Fibroblast of lung (primary cell): ENCODE data around the gene FRMPD3. TPM values are rescaled to one million over a fixed set of nuclear protein-coding genes. Genes with fewer than 3 reads are reported as not detected.

Experiments
- DNase-seq, 2 donors: peaks; one replicate each; pipeline versions ENCODE4 v3.0.0 to v3.0.0-alpha.2; 2010; ENCODE audit warnings: low read depth in 2 of 2
- H2AFZ ChIP-seq: 2 replicates; pipeline ENCODE4 v1.5.1; 2012; ENCODE audit warnings: low read length, control low read depth, inconsistent platforms
- H3K27ac ChIP-seq: 2 replicates; pipeline ENCODE4 v1.5.1; 2011; ENCODE audit warnings: low read length, control low read depth; ENCODE audit not compliant: insufficient read depth
- H3K27me3 ChIP-seq: 2 replicates; pipeline ENCODE4 v1.5.1; 2011; ENCODE audit warnings: mild to moderate bottlenecking, low read length; ENCODE audit not compliant: control insufficient read depth, insufficient read depth
- H3K36me3 ChIP-seq: 2 replicates; pipeline ENCODE4 v1.5.1; 2011; ENCODE audit warnings: low read length; ENCODE audit not compliant: control insufficient read depth, insufficient read depth
- H3K4me1 ChIP-seq: 2 replicates; pipeline ENCODE4 v1.5.1; 2011; ENCODE audit warnings: low read length; ENCODE audit not compliant: control insufficient read depth, insufficient read depth; ENCODE audit errors: extremely low read depth
- H3K4me2 ChIP-seq: 2 replicates; pipeline ENCODE4 v1.5.1; 2011; ENCODE audit warnings: low read length, control low read depth; ENCODE audit not compliant: insufficient read depth; ENCODE audit errors: extremely low read depth
- H3K4me3 ChIP-seq, 4 experiments: fragments of 200-600 bp in 1 of 4; sonication (generic) in 1 of 4; replicated peaks in 1 of 4; 2 replicates each; pipeline ENCODE4 v1.5.1; 2011 to 2016; ENCODE audit warnings: low read length in 4 of 4, low read depth in 3 of 4, mild to moderate bottlenecking in 3 of 4, control low read depth in 2 of 4, inconsistent platforms in 1 of 4, mixed read lengths in 1 of 4; ENCODE audit not compliant: insufficient read depth in 1 of 4; ENCODE audit errors: control extremely low read depth in 1 of 4
- H3K79me2 ChIP-seq: 2 replicates; pipeline ENCODE4 v1.5.1; 2012; ENCODE audit warnings: mild to moderate bottlenecking, low read length, inconsistent platforms; ENCODE audit not compliant: control insufficient read depth, insufficient read depth
- H3K9ac ChIP-seq: 2 replicates; pipeline ENCODE4 v1.5.1; 2011; ENCODE audit warnings: mild to moderate bottlenecking, low read length, control low read depth; ENCODE audit not compliant: insufficient read depth
- H3K9me3 ChIP-seq: 2 replicates; pipeline ENCODE4 v1.5.1; 2012; ENCODE audit warnings: low read depth, low read length; ENCODE audit not compliant: control insufficient read depth, insufficient read depth
- H4K20me1 ChIP-seq: 2 replicates; pipeline ENCODE4 v1.5.1; 2011; ENCODE audit warnings: low read length; ENCODE audit not compliant: control insufficient read depth, insufficient read depth; ENCODE audit errors: extremely low read depth
- EZH2 ChIP-seq: IDR thresholded peaks from 2 replicates; pipeline ENCODE4 v1.5.1; 2012; ENCODE audit warnings: low read length, control low read depth, mild to moderate bottlenecking; ENCODE audit errors: missing control alignments
- polyA plus RNA-seq, 2 donors: library from polyadenylated mRNA; depleted of rRNA in 1 of 2; stranded (reverse) in 1 of 2; unstranded in 1 of 2; fragments of >200 nt; gene quantifications; 2 replicates each; pipeline ENCODE4 v1.2.1, GENCODE V29; 2011 to 2012; ENCODE audit warnings: missing spikeins in 1 of 2
- total RNA-seq: library from RNA; depleted of rRNA; stranded (reverse); fragments of >200 nt; gene quantifications from 2 replicates; pipeline ENCODE4 v1.2.1, GENCODE V29; 2014
- TF ChIP-seq, protein P1 (sequence below), 2 donors: IDR thresholded peaks in 1 of 2; conservative IDR thresholded peaks in 1 of 2; 1 replicate in 1 of 2; 2 replicates in 1 of 2; pipeline ENCODE4 v1.5.1; 2011 to 2012; ENCODE audit warnings: low read length in 2 of 2, control low read depth in 1 of 2, inconsistent platforms in 1 of 2, low read depth in 1 of 2, mild to moderate bottlenecking in 1 of 2

FRMPD3 gene
- total and polyA plus RNA-seq, 2 donors (not counting 1 experiment from before 2014, with no cell fraction given), result 0.05 TPM; not detected in 1

DNA sequence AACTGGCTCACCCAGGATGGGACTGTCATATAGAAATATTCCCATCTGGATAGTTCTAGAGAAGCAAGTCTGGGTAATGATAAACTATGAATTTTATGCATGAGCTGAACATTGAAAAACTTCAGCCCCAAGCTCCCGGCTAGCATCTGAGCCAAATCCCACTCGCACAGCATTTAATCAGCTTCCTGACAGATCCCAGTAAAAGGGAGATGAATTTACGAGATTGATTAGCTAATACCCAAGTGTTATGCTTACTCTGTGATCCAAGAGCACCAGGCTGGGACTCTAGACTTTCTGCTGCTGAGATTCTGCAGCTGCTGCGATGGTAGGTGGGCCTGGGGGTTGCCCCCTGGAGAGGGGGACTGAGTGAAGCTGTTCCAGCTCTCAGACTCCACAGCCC lies 28.0 kb downstream of the FRMPD3 start:
- no peak overlapping the region for H2AFZ ChIP-seq
- H3K4me2 ChIP-seq, result no peak overlapping the region
- H3K27ac ChIP-seq, result no peak overlapping the region
- no peaks in the 10 kb centered on the region for H3K79me2 ChIP-seq
- H3K4me3 ChIP-seq, result no peak overlapping the region
- H4K20me1 ChIP-seq, result no peaks in the 10 kb centered on the region
- no peaks in the 10 kb centered on the region for H3K4me1 ChIP-seq
- no peak for TF ChIP-seq EZH2
- TF ChIP-seq, protein P1, sequence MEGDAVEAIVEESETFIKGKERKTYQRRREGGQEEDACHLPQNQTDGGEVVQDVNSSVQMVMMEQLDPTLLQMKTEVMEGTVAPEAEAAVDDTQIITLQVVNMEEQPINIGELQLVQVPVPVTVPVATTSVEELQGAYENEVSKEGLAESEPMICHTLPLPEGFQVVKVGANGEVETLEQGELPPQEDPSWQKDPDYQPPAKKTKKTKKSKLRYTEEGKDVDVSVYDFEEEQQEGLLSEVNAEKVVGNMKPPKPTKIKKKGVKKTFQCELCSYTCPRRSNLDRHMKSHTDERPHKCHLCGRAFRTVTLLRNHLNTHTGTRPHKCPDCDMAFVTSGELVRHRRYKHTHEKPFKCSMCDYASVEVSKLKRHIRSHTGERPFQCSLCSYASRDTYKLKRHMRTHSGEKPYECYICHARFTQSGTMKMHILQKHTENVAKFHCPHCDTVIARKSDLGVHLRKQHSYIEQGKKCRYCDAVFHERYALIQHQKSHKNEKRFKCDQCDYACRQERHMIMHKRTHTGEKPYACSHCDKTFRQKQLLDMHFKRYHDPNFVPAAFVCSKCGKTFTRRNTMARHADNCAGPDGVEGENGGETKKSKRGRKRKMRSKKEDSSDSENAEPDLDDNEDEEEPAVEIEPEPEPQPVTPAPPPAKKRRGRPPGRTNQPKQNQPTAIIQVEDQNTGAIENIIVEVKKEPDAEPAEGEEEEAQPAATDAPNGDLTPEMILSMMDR (conservative IDR thresholded peaks at IDR 0.05 in 1 of 2, IDR thresholded peaks at IDR 0.05 in 1 of 2; ENCODE audit: low read depth in 1 of 2, low read length in 2 of 2), result no peak
- no peaks in the 10 kb centered on the region for H3K27me3 ChIP-seq
- H3K9me3 ChIP-seq, result no peaks in the 10 kb centered on the region
- no peak overlapping the region for H3K9ac ChIP-seq
- no peak for DNase-seq
- H3K36me3 ChIP-seq, result no peaks in the 10 kb centered on the region

DNA sequence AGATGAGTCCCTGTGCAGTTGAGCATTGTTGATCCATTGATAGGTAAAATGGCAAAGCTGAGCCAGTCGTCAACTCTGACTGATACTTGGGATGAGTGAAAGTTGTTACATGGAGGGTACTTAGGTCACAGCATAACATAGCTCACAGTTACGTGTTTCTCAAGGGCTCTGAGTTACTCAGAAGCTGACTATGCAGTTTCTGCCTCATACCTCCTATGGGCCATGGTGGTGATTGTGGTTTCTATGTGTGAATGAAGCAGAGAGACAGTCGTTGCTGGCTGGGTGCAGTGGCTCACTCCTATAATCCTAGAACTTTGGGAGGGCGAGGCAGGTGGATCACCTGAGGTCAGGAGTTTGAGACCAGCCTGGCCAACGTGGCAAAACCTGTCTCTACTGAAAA lies 30.8 kb downstream of the FRMPD3 start:
- no peaks in the 10 kb centered on the region for H3K27me3 ChIP-seq
- TF ChIP-seq, protein P1 (conservative IDR thresholded peaks at IDR 0.05 in 1 of 2, IDR thresholded peaks at IDR 0.05 in 1 of 2; ENCODE audit: low read depth in 1 of 2, low read length in 2 of 2), result no peak
- TF ChIP-seq EZH2, result no peak

DNA sequence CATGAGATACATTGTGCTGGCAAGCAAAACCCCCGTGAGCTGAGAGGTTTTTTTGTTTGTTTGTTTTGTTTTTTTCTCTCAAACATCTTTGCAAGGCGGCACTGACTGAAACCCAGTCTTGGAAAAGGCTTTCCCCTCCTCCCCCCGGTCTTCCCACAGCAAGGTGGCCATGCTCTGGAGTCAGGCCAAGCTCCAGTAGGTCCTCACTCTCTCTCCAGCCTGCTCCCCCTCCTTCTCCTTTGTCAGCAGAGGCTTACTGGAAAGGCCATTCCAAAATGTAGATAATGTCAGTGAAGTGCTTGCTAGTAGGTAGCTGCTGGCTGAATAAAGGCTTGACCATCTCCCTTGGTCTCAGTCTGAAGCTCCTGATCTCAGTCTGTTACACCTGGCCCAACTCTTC lies 32.6 kb downstream of the FRMPD3 start:
- no peak overlapping the region for H3K4me3 ChIP-seq
- H4K20me1 ChIP-seq, result no peaks in the 10 kb centered on the region
- no peak overlapping the region for H2AFZ ChIP-seq
- H3K9me3 ChIP-seq, result no peaks in the 10 kb centered on the region
- H3K9ac ChIP-seq, result no peak overlapping the region
- H3K4me1 ChIP-seq, result no peaks in the 10 kb centered on the region
- H3K36me3 ChIP-seq, result no peaks in the 10 kb centered on the region
- TF ChIP-seq EZH2, result no peak
- TF ChIP-seq, protein P1 (conservative IDR thresholded peaks at IDR 0.05 in 1 of 2, IDR thresholded peaks at IDR 0.05 in 1 of 2; ENCODE audit: low read depth in 1 of 2, low read length in 2 of 2), result no peak
- H3K79me2 ChIP-seq, result no peaks in the 10 kb centered on the region
- DNase-seq, result peak in 1 of 2 donors; percentile 7
- H3K27me3 ChIP-seq, result no peaks in the 10 kb centered on the region
- H3K27ac ChIP-seq, result no peak overlapping the region
- no peak overlapping the region for H3K4me2 ChIP-seq

More for the DNA sequence above, 30.8 kb downstream of the FRMPD3 start:
- peak in 1 of 2 donors; percentile 11 for DNase-seq
- Histone ChIP-seq H3K79me2 (no peaks in the 10 kb centered on the region), H3K9ac (no peak overlapping the region), H3K9me3 (no peaks in the 10 kb centered on the region), H3K4me2 (no peak overlapping the region), H3K4me1 (no peaks in the 10 kb centered on the region), H3K27ac (no peak overlapping the region), H4K20me1 (no peaks in the 10 kb centered on the region), H3K4me3 (no peak overlapping the region), H2AFZ (no peak overlapping the region), H3K36me3 (no peaks in the 10 kb centered on the region)
